Measurements from ENCODE around the gene KCNH2. TPM values are rescaled to one million over a fixed set of nuclear protein-coding genes. Genes with fewer than 3 reads are reported as not detected.

The KCNH2 gene
- total RNA-seq, 4 donors from 2014 or later, result 0.15 to 1.1 (median 0.36) TPM

GRCh38 chr7:150945853-150946420 lies 32.2 kb downstream of the KCNH2 start:
- peak in 1 of 2 donors; percentile 84 for DNase-seq (ENCODE audit: low spot score in 2 of 2)
- no peak overlapping the region for H3K4me3 ChIP-seq (ENCODE audit: low read depth, poor library complexity, severe bottlenecking)
- 67 to 71% methylated on average over 16 to 17 of the region's 17 CpGs for WGBS, 2 donors
- TF ChIP-seq POLR2A (IDR thresholded peaks at IDR 0.05) (no peak), CTCF (IDR thresholded peaks at IDR 0.05) (no peak)
- intact Hi-C loops (cut with DNase I; ENCODE audit: low total_unique reads), result no loop called here

GRCh38 chr7:150945171-150945852 lies 32.8 kb downstream of the KCNH2 start:
- TF ChIP-seq CTCF (IDR thresholded peaks at IDR 0.05), result no peak
- TF ChIP-seq POLR2A (IDR thresholded peaks at IDR 0.05), result no peak
- peak in 1 of 2 donors; percentile 76 for DNase-seq (ENCODE audit: low spot score in 2 of 2)
- 48 to 58% methylated on average over 13 to 16 of the region's 19 CpGs for WGBS, 2 donors
- H3K4me3 ChIP-seq (ENCODE audit: low read depth, poor library complexity, severe bottlenecking), result no peak overlapping the region
- intact Hi-C loops (cut with DNase I; ENCODE audit: low total_unique reads), result no loop called here

- intact Hi-C loops (cut with DNase I; ENCODE audit: low total_unique reads), result no loop called here
- TF ChIP-seq CTCF (IDR thresholded peaks at IDR 0.05), result no peak
- TF ChIP-seq POLR2A (IDR thresholded peaks at IDR 0.05), result no peak
- H3K4me3 ChIP-seq (ENCODE audit: low read depth, poor library complexity, severe bottlenecking), result no peak overlapping the region
- peak in 1 of 2 donors; percentile 81 for DNase-seq (ENCODE audit: low spot score in 2 of 2)
- WGBS, 2 donors, result 57 to 83% methylated on average over 6 of the region's 6 CpGs
These were observed 33.8 kb downstream of the KCNH2 start for GRCh38 chr7:150944066-150945042.

- peak in 1 of 2 donors; percentile 39 for DNase-seq (ENCODE audit: low spot score in 2 of 2)
- TF ChIP-seq POLR2A (IDR thresholded peaks at IDR 0.05) (no peak), CTCF (IDR thresholded peaks at IDR 0.05) (no peak)
- 86 to 93% methylated on average over 6 of the region's 6 CpGs for WGBS, 2 donors
- no peak overlapping the region for H3K4me3 ChIP-seq (ENCODE audit: low read depth, poor library complexity, severe bottlenecking)
- intact Hi-C loops (cut with DNase I; ENCODE audit: low total_unique reads), result no loop called here
These were observed 34.7 kb downstream of the KCNH2 start for GRCh38 chr7:150943453-150943814.

- intact Hi-C loops (cut with DNase I; ENCODE audit: low total_unique reads), result no loop called here
- TF ChIP-seq CTCF (IDR thresholded peaks at IDR 0.05), result no peak
- H3K4me3 ChIP-seq (ENCODE audit: low read depth, poor library complexity, severe bottlenecking), result no peak overlapping the region
- peak in 1 of 2 donors; percentile 69 for DNase-seq (ENCODE audit: low spot score in 2 of 2)
- WGBS, 2 donors, result 73 to 79% methylated on average over 11 to 13 of the region's 13 CpGs
These were observed 35.3 kb downstream of the KCNH2 start for GRCh38 chr7:150942591-150943452.

All from lower leg skin (tissue), 4 donors.